ENCODE results near the gene RSBN1L. TPM values are rescaled to one million over a fixed set of nuclear protein-coding genes. Genes with fewer than 3 reads are reported as not detected.

The RSBN1L gene
- total RNA-seq, 1 experiment from 2014 or later = 21.4 TPM

- H3K9me3 Mint-ChIP-seq (ENCODE audit: unreplicated experiment) = peaks cover 36% of the 10 kb centered on the region
- H3K27ac Mint-ChIP-seq (ENCODE audit: unreplicated experiment) = no peak overlapping the region
- peaks cover 7% of the 10 kb centered on the region for H3K4me1 Mint-ChIP-seq (ENCODE audit: low read depth, unreplicated experiment)
- no TSS peak for BruUV-seq (replicated peaks)
- Histone ChIP-seq H3K4me3 (ENCODE audit: low read depth, low read length) (no peak overlapping the region), H3K4me1 (no peaks in the 10 kb centered on the region), H3K9me3 (peaks cover 13% of the 10 kb centered on the region), H3K27me3 (replicated peaks; ENCODE audit: control insufficient read depth, insufficient read depth, low read length) (no peaks in the 10 kb centered on the region), H3K36me3 (ENCODE audit: control insufficient read depth, insufficient read depth, low read length) (no peaks in the 10 kb centered on the region)
- peaks cover 24% of the 10 kb centered on the region for H3K36me3 Mint-ChIP-seq (ENCODE audit: insufficient read depth, unreplicated experiment)
- H3K27me3 Mint-ChIP-seq (ENCODE audit: insufficient read depth, unreplicated experiment) = no peaks in the 10 kb centered on the region
- DNase-seq = no peak
- H3K4me3 Mint-ChIP-seq (ENCODE audit: unreplicated experiment) = no peak overlapping the region
- TF ChIP-seq CTCF (IDR thresholded peaks at IDR 0.05; ENCODE audit: insufficient read depth in 1 of 2, low read depth in 1 of 2, low read length in 1 of 2, severe bottlenecking in 1 of 2, unreplicated experiment in 1 of 2) = no peak
- ChIA-PET POLR2A (no interaction called here), CTCF (no interaction called here)
- intact Hi-C loops (cut with micrococcal nuclease; ENCODE audit: unreplicated experiment) = no loop called here
These were observed 128.4 kb downstream of the RSBN1L start for GRCh38 chr7:77824636-77825035.

GRCh38 chr7:77825131-77825530 lies 128.9 kb downstream of the RSBN1L start:
- no peaks in the 10 kb centered on the region for H3K27me3 Mint-ChIP-seq (ENCODE audit: insufficient read depth, unreplicated experiment)
- ChIA-PET CTCF (no interaction called here), POLR2A (no interaction called here)
- no peak overlapping the region for H3K27ac Mint-ChIP-seq (ENCODE audit: unreplicated experiment)
- TF ChIP-seq CTCF (IDR thresholded peaks at IDR 0.05; ENCODE audit: insufficient read depth in 1 of 2, low read depth in 1 of 2, low read length in 1 of 2, severe bottlenecking in 1 of 2, unreplicated experiment in 1 of 2) = no peak
- H3K4me1 Mint-ChIP-seq (ENCODE audit: low read depth, unreplicated experiment) = peaks cover 7% of the 10 kb centered on the region
- no peak for DNase-seq
- peaks cover 19% of the 10 kb centered on the region for H3K36me3 Mint-ChIP-seq (ENCODE audit: insufficient read depth, unreplicated experiment)
- H3K4me3 ChIP-seq (ENCODE audit: low read depth, low read length) = no peak overlapping the region
- no peaks in the 10 kb centered on the region for H3K27me3 ChIP-seq (replicated peaks; ENCODE audit: control insufficient read depth, insufficient read depth, low read length)
- BruUV-seq (replicated peaks) = no TSS peak
- H3K4me3 Mint-ChIP-seq (ENCODE audit: unreplicated experiment) = no peak overlapping the region
- intact Hi-C loops (cut with micrococcal nuclease; ENCODE audit: unreplicated experiment) = no loop called here
- peaks cover 31% of the 10 kb centered on the region for H3K9me3 Mint-ChIP-seq (ENCODE audit: unreplicated experiment)
- H3K4me1 ChIP-seq = no peaks in the 10 kb centered on the region
- peaks cover 10% of the 10 kb centered on the region; the same call in 1 of the 2 replicates for H3K9me3 ChIP-seq
- no peaks in the 10 kb centered on the region for H3K36me3 ChIP-seq (ENCODE audit: control insufficient read depth, insufficient read depth, low read length)

- no TSS peak for BruUV-seq (replicated peaks)
- TF ChIP-seq CTCF (IDR thresholded peaks at IDR 0.05; ENCODE audit: insufficient read depth in 1 of 2, low read depth in 1 of 2, low read length in 1 of 2, severe bottlenecking in 1 of 2, unreplicated experiment in 1 of 2) = no peak
- intact Hi-C loops (cut with micrococcal nuclease; ENCODE audit: unreplicated experiment) = no loop called here
- no peak overlapping the region for H3K27ac Mint-ChIP-seq (ENCODE audit: unreplicated experiment)
- DNase-seq = no peak
- ChIA-PET CTCF (no interaction called here), POLR2A (no interaction called here)
- peaks cover 20% of the 10 kb centered on the region for H3K9me3 Mint-ChIP-seq (ENCODE audit: unreplicated experiment)
- no peaks in the 10 kb centered on the region for H3K27me3 Mint-ChIP-seq (ENCODE audit: insufficient read depth, unreplicated experiment)
- peaks cover 16% of the 10 kb centered on the region for H3K4me1 Mint-ChIP-seq (ENCODE audit: low read depth, unreplicated experiment)
- Histone ChIP-seq H3K4me3 (ENCODE audit: low read depth, low read length) (no peak overlapping the region), H3K4me1 (no peaks in the 10 kb centered on the region), H3K36me3 (ENCODE audit: control insufficient read depth, insufficient read depth, low read length) (no peaks in the 10 kb centered on the region), H3K27me3 (replicated peaks; ENCODE audit: control insufficient read depth, insufficient read depth, low read length) (no peaks in the 10 kb centered on the region), H3K9me3 (no peaks in the 10 kb centered on the region)
- H3K36me3 Mint-ChIP-seq (ENCODE audit: insufficient read depth, unreplicated experiment) = peaks cover 7% of the 10 kb centered on the region
- H3K4me3 Mint-ChIP-seq (ENCODE audit: unreplicated experiment) = no peak overlapping the region
These were observed 130.0 kb downstream of the RSBN1L start for GRCh38 chr7:77826300-77826699.

Measured in Caco-2 (cell line).